ENCODE results near the gene SERPINA10.

DNA sequence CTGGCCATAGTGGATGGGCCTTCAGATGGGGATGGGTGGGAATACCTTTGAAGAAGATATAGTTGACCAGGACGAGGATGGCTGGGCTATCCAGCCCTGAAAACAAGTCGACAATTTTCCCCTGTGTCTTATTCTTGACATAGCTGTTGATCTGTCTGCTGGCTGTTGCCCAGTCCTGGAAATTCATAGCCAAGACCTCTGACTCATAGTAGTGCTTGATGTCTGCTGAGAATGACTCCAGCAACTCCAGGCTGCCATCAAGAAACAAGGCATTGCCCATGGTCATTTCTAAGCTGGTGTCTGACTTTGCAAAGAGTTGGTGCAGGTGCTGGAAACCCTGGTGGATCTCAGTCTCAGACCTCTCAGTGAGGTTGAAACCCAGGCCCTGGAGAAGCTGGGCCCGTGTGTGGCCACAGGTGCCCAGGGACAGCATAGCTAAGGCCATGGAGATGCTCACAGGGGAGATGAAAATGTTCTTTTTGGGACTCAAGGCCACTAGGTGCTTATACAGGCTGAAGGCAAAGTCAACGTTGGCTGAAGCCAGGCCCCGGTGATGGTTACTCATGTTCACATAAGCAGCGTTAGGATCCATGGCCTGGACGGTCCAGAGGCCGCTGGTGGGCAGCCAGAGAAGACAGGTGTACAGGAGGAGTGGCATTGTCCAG lies 21.1 kb upstream of the SERPINA10 start:
- TF ChIP-seq, protein P1, sequence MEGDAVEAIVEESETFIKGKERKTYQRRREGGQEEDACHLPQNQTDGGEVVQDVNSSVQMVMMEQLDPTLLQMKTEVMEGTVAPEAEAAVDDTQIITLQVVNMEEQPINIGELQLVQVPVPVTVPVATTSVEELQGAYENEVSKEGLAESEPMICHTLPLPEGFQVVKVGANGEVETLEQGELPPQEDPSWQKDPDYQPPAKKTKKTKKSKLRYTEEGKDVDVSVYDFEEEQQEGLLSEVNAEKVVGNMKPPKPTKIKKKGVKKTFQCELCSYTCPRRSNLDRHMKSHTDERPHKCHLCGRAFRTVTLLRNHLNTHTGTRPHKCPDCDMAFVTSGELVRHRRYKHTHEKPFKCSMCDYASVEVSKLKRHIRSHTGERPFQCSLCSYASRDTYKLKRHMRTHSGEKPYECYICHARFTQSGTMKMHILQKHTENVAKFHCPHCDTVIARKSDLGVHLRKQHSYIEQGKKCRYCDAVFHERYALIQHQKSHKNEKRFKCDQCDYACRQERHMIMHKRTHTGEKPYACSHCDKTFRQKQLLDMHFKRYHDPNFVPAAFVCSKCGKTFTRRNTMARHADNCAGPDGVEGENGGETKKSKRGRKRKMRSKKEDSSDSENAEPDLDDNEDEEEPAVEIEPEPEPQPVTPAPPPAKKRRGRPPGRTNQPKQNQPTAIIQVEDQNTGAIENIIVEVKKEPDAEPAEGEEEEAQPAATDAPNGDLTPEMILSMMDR (IDR thresholded peaks at IDR 0.05): no peak
- no peak for TF ChIP-seq POLR2AphosphoS5 (IDR thresholded peaks at IDR 0.05)
- TF ChIP-seq POLR2A (IDR thresholded peaks at IDR 0.05): no peak
- no peak for TF ChIP-seq EP300 (IDR thresholded peaks at IDR 0.05)
